Measurements from ENCODE around the gene SGK1. TPM values are rescaled to one million over a fixed set of nuclear protein-coding genes. Genes with fewer than 3 reads are reported as not detected.
A peak's percentile ranks its signal among the peaks of the same experiment; 100 is the strongest.

SGK1 gene
- total and polyA plus RNA-seq, 4 donors = 68.9 to 299 (median 148) TPM

- no peaks in the 10 kb centered on the region for H3K36me3 ChIP-seq (ENCODE audit: control insufficient read depth in 4 of 4, insufficient read depth in 4 of 4, low read length in 4 of 4)
- no peak for TF ChIP-seq CTCF (IDR thresholded peaks at IDR 0.05; ENCODE audit: control extremely low read depth, extremely low read depth)
- H3K4me1 ChIP-seq (ENCODE audit: control insufficient read depth in 5 of 5, insufficient read depth in 5 of 5, low read length in 5 of 5) = no peaks in the 10 kb centered on the region
- WGBS, 2 donors = 21 to 48% methylated on average over 1 of the region's 1 CpG
- H3K9ac ChIP-seq (ENCODE audit: insufficient read depth in 1 of 2, low read length in 2 of 2) = no peak overlapping the region
- no peaks in the 10 kb centered on the region for H3K27me3 ChIP-seq (ENCODE audit: control insufficient read depth in 3 of 3, insufficient read depth in 3 of 3, low read length in 2 of 3)
- no peaks in the 10 kb centered on the region for H3K9me3 ChIP-seq (ENCODE audit: control insufficient read depth in 4 of 4, insufficient read depth in 3 of 4, low read length in 3 of 4)
- ATAC-seq (ENCODE audit: insufficient read depth, low FRiP score) (no peak), DNase-seq (no peak)
- H3K4me3 ChIP-seq = no peak overlapping the region
- H3K27ac ChIP-seq (ENCODE audit: low read depth in 1 of 2, low read length in 1 of 2) = no peak overlapping the region
Observed at GRCh38 chr6:134128146-134128545, 189.8 kb downstream of the SGK1 start.

- DNase-seq (peak in 2 of 3 donors; percentile 49 to 63), ATAC-seq (ENCODE audit: insufficient read depth, low FRiP score) (no peak)
- H3K9me3 ChIP-seq (ENCODE audit: control insufficient read depth in 4 of 4, insufficient read depth in 3 of 4, low read length in 3 of 4) = no peaks in the 10 kb centered on the region
Observed at GRCh38 chr6:134123666-134124208, 194.2 kb downstream of the SGK1 start.

GRCh38 chr6:134122775-134123174, 195.1 kb downstream of the SGK1 start:
- Histone ChIP-seq H3K9me3 (ENCODE audit: control insufficient read depth in 4 of 4, insufficient read depth in 3 of 4, low read length in 3 of 4) (no peaks in the 10 kb centered on the region), H3K4me3 (no peak overlapping the region), H3K27ac (ENCODE audit: low read depth in 1 of 2, low read length in 1 of 2) (no peak overlapping the region), H3K9ac (ENCODE audit: insufficient read depth in 1 of 2, low read length in 2 of 2) (no peak overlapping the region), H3K27me3 (ENCODE audit: control insufficient read depth in 3 of 3, insufficient read depth in 3 of 3, low read length in 2 of 3) (no peaks in the 10 kb centered on the region), H3K4me1 (ENCODE audit: control insufficient read depth in 5 of 5, insufficient read depth in 5 of 5, low read length in 5 of 5) (no peaks in the 10 kb centered on the region), H3K36me3 (ENCODE audit: control insufficient read depth in 4 of 4, insufficient read depth in 4 of 4, low read length in 4 of 4) (no peaks in the 10 kb centered on the region)
- TF ChIP-seq CTCF (IDR thresholded peaks at IDR 0.05; ENCODE audit: control extremely low read depth, extremely low read depth) = no peak
- ATAC-seq (ENCODE audit: insufficient read depth, low FRiP score) (no peak), DNase-seq (no peak)
- WGBS, 2 donors = 98 to 100% methylated on average over 1 of the region's 1 CpG

More at GRCh38 chr6:134123666-134124208, 194.2 kb downstream of the SGK1 start:
- peak; percentile 56 for TF ChIP-seq CTCF (IDR thresholded peaks at IDR 0.05; ENCODE audit: control extremely low read depth, extremely low read depth)
- Histone ChIP-seq H3K9ac (ENCODE audit: insufficient read depth in 1 of 2, low read length in 2 of 2) (no peak overlapping the region), H3K27ac (ENCODE audit: low read depth in 1 of 2, low read length in 1 of 2) (no peak overlapping the region), H3K27me3 (ENCODE audit: control insufficient read depth in 3 of 3, insufficient read depth in 3 of 3, low read length in 2 of 3) (no peaks in the 10 kb centered on the region), H3K4me1 (ENCODE audit: control insufficient read depth in 5 of 5, insufficient read depth in 5 of 5, low read length in 5 of 5) (no peaks in the 10 kb centered on the region), H3K36me3 (ENCODE audit: control insufficient read depth in 4 of 4, insufficient read depth in 4 of 4, low read length in 4 of 4) (no peaks in the 10 kb centered on the region), H3K4me3 (no peak overlapping the region)
- 6 to 15% methylated on average over 5 of the region's 5 CpGs for WGBS, 2 donors

- DNase-seq (no peak), ATAC-seq (ENCODE audit: insufficient read depth, low FRiP score) (no peak)
- Histone ChIP-seq H3K27ac (ENCODE audit: low read depth in 1 of 2, low read length in 1 of 2) (no peak overlapping the region), H3K36me3 (ENCODE audit: control insufficient read depth in 4 of 4, insufficient read depth in 4 of 4, low read length in 4 of 4) (no peaks in the 10 kb centered on the region), H3K4me3 (no peak overlapping the region), H3K4me1 (ENCODE audit: control insufficient read depth in 5 of 5, insufficient read depth in 5 of 5, low read length in 5 of 5) (peaks cover 0 to 1% (median 0%) of the 10 kb centered on the region in 5 donors), H3K9me3 (ENCODE audit: control insufficient read depth in 4 of 4, insufficient read depth in 3 of 4, low read length in 3 of 4) (no peaks in the 10 kb centered on the region), H3K27me3 (ENCODE audit: control insufficient read depth in 3 of 3, insufficient read depth in 3 of 3, low read length in 2 of 3) (peaks cover 0 to 3% (median under 1%) of the 10 kb centered on the region in 3 donors), H3K9ac (ENCODE audit: insufficient read depth in 1 of 2, low read length in 2 of 2) (no peak overlapping the region)
- TF ChIP-seq CTCF (IDR thresholded peaks at IDR 0.05; ENCODE audit: control extremely low read depth, extremely low read depth) = no peak
Observed at GRCh38 chr6:134119486-134119885, 198.4 kb downstream of the SGK1 start.

Measured in lung (tissue), 12 donors.